Thymus (tissue), 11 donors: ENCODE measurements around the gene DMD. TPM values are rescaled to one million over a fixed set of nuclear protein-coding genes. Genes with fewer than 3 reads are reported as not detected.

Experiments
- DNase-seq, 9 donors: peaks; one replicate each; pipeline ENCODE4 v3.0.0-alpha.2; 2013; ENCODE audit warnings: low spot score in 9 of 9, low read depth in 6 of 9, missing footprints in 1 of 9
- H3K27ac ChIP-seq, 2 donors: one replicate each; pipeline ENCODE4 v1.5.1; 2013; ENCODE audit warnings: control low read depth in 1 of 2, low read depth in 1 of 2, low read length in 1 of 2, mild to moderate bottlenecking in 1 of 2, moderate library complexity in 1 of 2
- H3K27me3 ChIP-seq, 2 donors: one replicate each; pipeline ENCODE4 v1.5.1; 2013; ENCODE audit warnings: low read length in 1 of 2; ENCODE audit not compliant: control insufficient read depth in 2 of 2, insufficient read depth in 1 of 2
- H3K36me3 ChIP-seq, 2 donors: one replicate each; pipeline ENCODE4 v1.5.1; 2013; ENCODE audit warnings: low read length in 1 of 2, mild to moderate bottlenecking in 1 of 2, moderate library complexity in 1 of 2; ENCODE audit not compliant: control insufficient read depth in 2 of 2, insufficient read depth in 2 of 2
- H3K4me1 ChIP-seq, 2 donors: one replicate each; pipeline ENCODE4 v1.5.1; 2013; ENCODE audit warnings: low read length in 2 of 2; ENCODE audit not compliant: control insufficient read depth in 2 of 2, insufficient read depth in 2 of 2
- H3K4me3 ChIP-seq, 2 donors: one replicate each; pipeline ENCODE4 v1.5.1; 2013; ENCODE audit warnings: low read length in 2 of 2, control low read depth in 1 of 2, mild to moderate bottlenecking in 1 of 2
- H3K9me3 ChIP-seq, 2 donors: one replicate each; pipeline ENCODE4 v1.5.1; 2013; ENCODE audit warnings: low read length in 1 of 2, mild to moderate bottlenecking in 1 of 2; ENCODE audit not compliant: control insufficient read depth in 2 of 2, insufficient read depth in 1 of 2
- WGBS: extraction: QIAGEN DNeasy Blood & Tissue Kit; methylation state at CpG from one replicate; pipeline ENCODE4 v1.1.7; 2013; 5-methylcytosine and 5-hydroxymethylcytosine counted together
- polyA plus RNA-seq: library from polyadenylated mRNA; stranded (reverse); fragments of 200-250 nt; gene quantifications from one replicate; pipeline ENCODE4 v1.2.3, GENCODE V29; 2013
- total RNA-seq: library from RNA; stranded (reverse); fragments of 120-200 nt; gene quantifications from one replicate; pipeline ENCODE4 v1.2.4, GENCODE V29; 2013
- donor health status: healthy.

Gene DMD
- total and polyA plus RNA-seq, 2 donors, result 4.7 to 5.7 TPM

GRCh38 chrX:32520789-32521188, 690.6 kb downstream of the DMD start:
- no peaks in the 10 kb centered on the region for H3K36me3 ChIP-seq
- H3K4me1 ChIP-seq, result no peaks in the 10 kb centered on the region
- H3K27ac ChIP-seq, result no peak overlapping the region
- 96% methylated on average over 2 of the region's 2 CpGs for WGBS
- no peak overlapping the region for H3K4me3 ChIP-seq
- DNase-seq, result no peak
- H3K9me3 ChIP-seq, result no peaks in the 10 kb centered on the region
- H3K27me3 ChIP-seq, result no peaks in the 10 kb centered on the region

- WGBS, result 77% methylated on average over 5 of the region's 5 CpGs
- Histone ChIP-seq H3K27ac (no peak overlapping the region), H3K27me3 (no peaks in the 10 kb centered on the region), H3K4me3 (no peak overlapping the region), H3K9me3 (no peaks in the 10 kb centered on the region), H3K4me1 (no peaks in the 10 kb centered on the region), H3K36me3 (no peaks in the 10 kb centered on the region)
- no peak for DNase-seq
These were observed 696.4 kb downstream of the DMD start for GRCh38 chrX:32514986-32515385.

- H3K9me3 ChIP-seq, result no peaks in the 10 kb centered on the region
- DNase-seq, result no peak
- no peaks in the 10 kb centered on the region for H3K36me3 ChIP-seq
- H3K4me1 ChIP-seq, result no peaks in the 10 kb centered on the region
- no peak overlapping the region for H3K4me3 ChIP-seq
- H3K27me3 ChIP-seq, result no peaks in the 10 kb centered on the region
- H3K27ac ChIP-seq, result no peak overlapping the region
- 84% methylated on average over 3 of the region's 3 CpGs for WGBS
These were observed 709.7 kb downstream of the DMD start for GRCh38 chrX:32501606-32502005.

GRCh38 chrX:32496671-32497070, 714.7 kb downstream of the DMD start:
- H3K27me3 ChIP-seq, result no peaks in the 10 kb centered on the region
- 90% methylated on average over 6 of the region's 6 CpGs for WGBS
- H3K4me1 ChIP-seq, result no peaks in the 10 kb centered on the region
- DNase-seq, result no peak
- no peak overlapping the region for H3K27ac ChIP-seq
- H3K9me3 ChIP-seq, result no peaks in the 10 kb centered on the region
- H3K4me3 ChIP-seq, result no peak overlapping the region
- H3K36me3 ChIP-seq, result no peaks in the 10 kb centered on the region

GRCh38 chrX:32495855-32496254, 715.5 kb downstream of the DMD start:
- Histone ChIP-seq H3K36me3 (no peaks in the 10 kb centered on the region), H3K4me3 (no peak overlapping the region), H3K27me3 (no peaks in the 10 kb centered on the region), H3K27ac (no peak overlapping the region), H3K9me3 (no peaks in the 10 kb centered on the region), H3K4me1 (no peaks in the 10 kb centered on the region)
- DNase-seq, result no peak

- Histone ChIP-seq H3K4me3 (no peak overlapping the region), H3K27me3 (no peaks in the 10 kb centered on the region), H3K9me3 (no peaks in the 10 kb centered on the region), H3K4me1 (no peaks in the 10 kb centered on the region), H3K36me3 (no peaks in the 10 kb centered on the region), H3K27ac (no peak overlapping the region)
- WGBS, result 89% methylated on average over 3 of the region's 3 CpGs
- DNase-seq, result no peak
These were observed 722.2 kb downstream of the DMD start for GRCh38 chrX:32489125-32489524.

- 41% methylated on average over 3 of the region's 3 CpGs for WGBS
- no peak for DNase-seq
- Histone ChIP-seq H3K4me1 (no peaks in the 10 kb centered on the region), H3K9me3 (no peaks in the 10 kb centered on the region), H3K27ac (no peak overlapping the region), H3K27me3 (no peaks in the 10 kb centered on the region), H3K36me3 (no peaks in the 10 kb centered on the region), H3K4me3 (no peak overlapping the region)
These were observed 727.7 kb downstream of the DMD start for GRCh38 chrX:32483534-32484136.

GRCh38 chrX:32480019-32480418, 731.3 kb downstream of the DMD start:
- H3K4me1 ChIP-seq, result no peaks in the 10 kb centered on the region
- no peaks in the 10 kb centered on the region for H3K9me3 ChIP-seq
- H3K27ac ChIP-seq, result no peak overlapping the region
- no peaks in the 10 kb centered on the region for H3K27me3 ChIP-seq
- no peak overlapping the region for H3K4me3 ChIP-seq
- no peaks in the 10 kb centered on the region for H3K36me3 ChIP-seq
- 92% methylated on average over 2 of the region's 2 CpGs for WGBS
- no peak for DNase-seq

GRCh38 chrX:32472364-32472763, 739.0 kb downstream of the DMD start:
- Histone ChIP-seq H3K36me3 (no peaks in the 10 kb centered on the region), H3K9me3 (no peaks in the 10 kb centered on the region), H3K4me3 (no peak overlapping the region), H3K27me3 (no peaks in the 10 kb centered on the region), H3K4me1 (no peaks in the 10 kb centered on the region), H3K27ac (no peak overlapping the region)
- no peak for DNase-seq
- 81% methylated on average over 3 of the region's 3 CpGs for WGBS

GRCh38 chrX:32455704-32456103, 755.6 kb downstream of the DMD start:
- Histone ChIP-seq H3K27ac (no peak overlapping the region), H3K9me3 (no peaks in the 10 kb centered on the region), H3K4me1 (no peaks in the 10 kb centered on the region), H3K36me3 (no peaks in the 10 kb centered on the region), H3K4me3 (no peak overlapping the region), H3K27me3 (no peaks in the 10 kb centered on the region)
- DNase-seq, result no peak
- 96% methylated on average over 2 of the region's 2 CpGs for WGBS
